ENCODE results near the gene KPNA6. TPM values are rescaled to one million over a fixed set of nuclear protein-coding genes. Genes with fewer than 3 reads are reported as not detected.

KPNA6 gene
- polyA plus RNA-seq, 3 donors, result 11.0 to 26.7 (median 20.2) TPM

GRCh38 chr1:32100359-32100758, 7.5 kb upstream of the KPNA6 start:
- H4K20me1 ChIP-seq (ENCODE audit: insufficient read depth, low read length), result no peaks in the 10 kb centered on the region
- H3K4me2 ChIP-seq (replicated peaks; ENCODE audit: extremely low read depth, low read length, poor library complexity, severe bottlenecking), result no peak overlapping the region
- H3K27ac ChIP-seq (ENCODE audit: low read depth in 1 of 2, low read length in 2 of 2), result no peak overlapping the region
- peaks cover 0 to 3% (median 0%) of the 10 kb centered on the region in 3 donors for H3K27me3 Mint-ChIP-seq (ENCODE audit: low read depth in 3 of 3)
- intact Hi-C loops (cut with micrococcal nuclease), result no loop called here
- H3K9me3 ChIP-seq (replicated peaks in 1 of 2; ENCODE audit: control insufficient read depth in 1 of 2, insufficient read depth in 1 of 2, low read length in 2 of 2), result no peaks in the 10 kb centered on the region
- no peaks in the 10 kb centered on the region for H3K4me1 ChIP-seq (ENCODE audit: control insufficient read depth in 1 of 2, insufficient read depth in 2 of 2, low read length in 2 of 2)
- no peak for TF ChIP-seq CTCF (IDR thresholded peaks at IDR 0.05)
- H2AFZ ChIP-seq (ENCODE audit: insufficient read depth, low read depth, low read length, poor library complexity, severe bottlenecking), result no peak overlapping the region
- H3K79me2 ChIP-seq (ENCODE audit: insufficient read depth, low read length), result no peaks in the 10 kb centered on the region
- H3K27me3 ChIP-seq (ENCODE audit: control insufficient read depth in 2 of 2, insufficient read depth in 2 of 2, low read length in 2 of 2), result no peaks in the 10 kb centered on the region
- H3K4me1 Mint-ChIP-seq, result no peaks in the 10 kb centered on the region
- H3K27ac Mint-ChIP-seq, result no peak overlapping the region
- H3K36me3 Mint-ChIP-seq, result peaks cover 70 to 76% of the 10 kb centered on the region in 2 donors
- H3K4me3 Mint-ChIP-seq, result no peak overlapping the region
- 93% methylated on average over 3 of the region's 10 CpGs for WGBS (ENCODE audit: insufficient coverage)
- DNase-seq, result no peak
- no peak overlapping the region for H3K4me3 ChIP-seq (replicated peaks in 1 of 3; ENCODE audit: low read depth in 2 of 3, low read length in 3 of 3)
- peaks cover 50 to 78% of the 10 kb centered on the region in 2 donors for H3K36me3 ChIP-seq (replicated peaks in 1 of 2; ENCODE audit: control insufficient read depth in 1 of 2, insufficient read depth in 2 of 2, low read length in 2 of 2)
- H3K9ac ChIP-seq (ENCODE audit: insufficient read depth, low read length, poor library complexity, severe bottlenecking), result no peak overlapping the region
- peaks cover 0 to 2% (median 0%) of the 10 kb centered on the region in 7 donors for H3K9me3 Mint-ChIP-seq

GRCh38 chr1:32100807-32101708, 6.8 kb upstream of the KPNA6 start:
- DNase-seq, result no peak
- Histone ChIP-seq H4K20me1 (ENCODE audit: insufficient read depth, low read length) (no peaks in the 10 kb centered on the region), H3K27me3 (ENCODE audit: control insufficient read depth in 2 of 2, insufficient read depth in 2 of 2, low read length in 2 of 2) (no peaks in the 10 kb centered on the region), H3K9ac (ENCODE audit: insufficient read depth, low read length, poor library complexity, severe bottlenecking) (no peak overlapping the region), H2AFZ (ENCODE audit: insufficient read depth, low read depth, low read length, poor library complexity, severe bottlenecking) (no peak overlapping the region), H3K4me2 (replicated peaks; ENCODE audit: extremely low read depth, low read length, poor library complexity, severe bottlenecking) (no peak overlapping the region), H3K9me3 (replicated peaks in 1 of 2; ENCODE audit: control insufficient read depth in 1 of 2, insufficient read depth in 1 of 2, low read length in 2 of 2) (no peaks in the 10 kb centered on the region), H3K79me2 (ENCODE audit: insufficient read depth, low read length) (no peaks in the 10 kb centered on the region), H3K4me3 (replicated peaks in 1 of 3; ENCODE audit: low read depth in 2 of 3, low read length in 3 of 3) (no peak overlapping the region), H3K4me1 (ENCODE audit: control insufficient read depth in 1 of 2, insufficient read depth in 2 of 2, low read length in 2 of 2) (no peaks in the 10 kb centered on the region), H3K27ac (ENCODE audit: low read depth in 1 of 2, low read length in 2 of 2) (no peak overlapping the region), H3K36me3 (replicated peaks in 1 of 2; ENCODE audit: control insufficient read depth in 1 of 2, insufficient read depth in 2 of 2, low read length in 2 of 2) (peaks cover 43 to 71% of the 10 kb centered on the region in 2 donors)
- H3K4me1 Mint-ChIP-seq, result no peaks in the 10 kb centered on the region
- no peak overlapping the region for H3K4me3 Mint-ChIP-seq
- no peak for TF ChIP-seq CTCF (IDR thresholded peaks at IDR 0.05)
- H3K27ac Mint-ChIP-seq, result peak overlapping the region in 1 of 7 donors; percentile 49
- H3K36me3 Mint-ChIP-seq, result peaks cover 63 to 69% of the 10 kb centered on the region in 2 donors
- 100% methylated on average over 4 of the region's 9 CpGs for WGBS (ENCODE audit: insufficient coverage)
- no peaks in the 10 kb centered on the region for H3K9me3 Mint-ChIP-seq
- intact Hi-C loops (cut with micrococcal nuclease), result no loop called here
- H3K27me3 Mint-ChIP-seq (ENCODE audit: low read depth in 3 of 3), result peaks cover 0 to 3% (median 0%) of the 10 kb centered on the region in 3 donors
